UCSD-AML1 (cell line): ENCODE data around the gene WDR6.

Experiments used
- DNase-seq: peaks from one replicate; lab custom pipeline; 2025; ENCODE audit not compliant: unreplicated experiment; lab: John Stamatoyannopoulos, UW

WDR6 gene

GRCh38 chr3:49007068-49007770 lies at the start of gene WDR6:
Gene WDR6 (plus strand): TSS chr3:49007391. CDS start chr3:49007432, 41 bp downstream.
- peak; percentile 96 for DNase-seq

GRCh38 chr3:48960841-48961413 lies 46.3 kb upstream of the WDR6 start:
- DNase-seq, result no peak

- no peak for DNase-seq
Observed at GRCh38 chr3:48962340-48962739, 44.9 kb upstream of the WDR6 start.

- DNase-seq, result no peak
Observed at GRCh38 chr3:48962939-48963338, 44.3 kb upstream of the WDR6 start.

GRCh38 chr3:48963591-48963990 lies 43.6 kb upstream of the WDR6 start:
- DNase-seq, result no peak

GRCh38 chr3:48966367-48966766 lies 40.8 kb upstream of the WDR6 start:
- no peak for DNase-seq

- DNase-seq, result no peak
Observed at GRCh38 chr3:48966876-48967361, 40.3 kb upstream of the WDR6 start.

- DNase-seq, result no peak
Observed at GRCh38 chr3:48970586-48970985, 36.6 kb upstream of the WDR6 start.

- no peak for DNase-seq
Observed at GRCh38 chr3:48974076-48974864, 32.9 kb upstream of the WDR6 start.

GRCh38 chr3:48979451-48979850 lies 27.7 kb upstream of the WDR6 start:
- DNase-seq, result no peak

GRCh38 chr3:48980295-48980694 lies 26.9 kb upstream of the WDR6 start:
- DNase-seq, result no peak

- no peak for DNase-seq
Observed at GRCh38 chr3:48982016-48982415, 25.2 kb upstream of the WDR6 start.

GRCh38 chr3:48982686-48983085 lies 24.5 kb upstream of the WDR6 start:
- DNase-seq, result no peak

- DNase-seq, result no peak
Observed at GRCh38 chr3:48983096-48983495, 24.1 kb upstream of the WDR6 start.

GRCh38 chr3:48984663-48985062 lies 22.5 kb upstream of the WDR6 start:
- DNase-seq, result no peak

GRCh38 chr3:48985831-48986376 lies 21.3 kb upstream of the WDR6 start:
- no peak for DNase-seq

GRCh38 chr3:48989126-48989795 lies 17.9 kb upstream of the WDR6 start:
- no peak for DNase-seq

GRCh38 chr3:48989796-48990635 lies 17.2 kb upstream of the WDR6 start, which contains the start of gene P4HTM:
Gene P4HTM (plus strand): TSS chr3:48990241. CDS start chr3:48990257, 16 bp downstream.
- DNase-seq, result peak; percentile 83

GRCh38 chr3:48990636-48991469 lies 16.3 kb upstream of the WDR6 start:
- DNase-seq, result no peak
